DND-41 (cell line): ENCODE measurements around the gene SRCIN1.
"Not testable (repeated sequence)": the region's sequence is repeated elsewhere in the genome, so short reads cannot be mapped to it uniquely, and the experiment has no call there.

Source experiments
- EZH2 ChIP-seq: IDR thresholded peaks from 3 replicates; pipeline ENCODE4 v1.6.1; 2012; ENCODE audit warnings: borderline replicate concordance, low read depth, mild to moderate bottlenecking, moderate library complexity, low read length, inconsistent platforms; ENCODE audit not compliant: severe bottlenecking
- TF ChIP-seq, protein P1 (sequence below): IDR thresholded peaks from 2 replicates; pipeline ENCODE4 v1.5.1; 2012; ENCODE audit warnings: borderline replicate concordance, low read length, moderate library complexity, mild to moderate bottlenecking; ENCODE audit not compliant: poor library complexity, severe bottlenecking; ENCODE audit errors: extremely low read depth

DNA sequence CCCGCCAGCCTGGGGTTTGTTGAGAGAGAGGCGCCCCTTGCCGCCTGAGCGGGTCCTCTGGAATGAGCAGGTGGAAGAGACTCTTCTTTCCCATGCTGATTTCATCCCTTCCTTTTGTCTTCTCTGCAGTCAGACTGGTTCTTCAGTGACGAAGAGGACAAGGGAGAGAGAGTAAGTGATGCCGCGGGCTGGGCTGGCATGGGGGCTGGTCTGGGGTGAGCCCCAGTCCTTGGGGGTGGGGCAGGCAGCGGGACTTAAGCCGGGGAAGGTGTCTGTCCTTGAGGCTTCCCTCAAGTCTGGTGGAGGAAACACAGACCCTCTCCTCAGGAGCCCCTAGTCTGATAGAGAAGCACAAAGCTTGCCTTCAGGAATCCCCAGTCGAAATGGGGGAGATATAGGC lies 108.1 kb downstream of the SRCIN1 start:
- TF ChIP-seq, protein P1, sequence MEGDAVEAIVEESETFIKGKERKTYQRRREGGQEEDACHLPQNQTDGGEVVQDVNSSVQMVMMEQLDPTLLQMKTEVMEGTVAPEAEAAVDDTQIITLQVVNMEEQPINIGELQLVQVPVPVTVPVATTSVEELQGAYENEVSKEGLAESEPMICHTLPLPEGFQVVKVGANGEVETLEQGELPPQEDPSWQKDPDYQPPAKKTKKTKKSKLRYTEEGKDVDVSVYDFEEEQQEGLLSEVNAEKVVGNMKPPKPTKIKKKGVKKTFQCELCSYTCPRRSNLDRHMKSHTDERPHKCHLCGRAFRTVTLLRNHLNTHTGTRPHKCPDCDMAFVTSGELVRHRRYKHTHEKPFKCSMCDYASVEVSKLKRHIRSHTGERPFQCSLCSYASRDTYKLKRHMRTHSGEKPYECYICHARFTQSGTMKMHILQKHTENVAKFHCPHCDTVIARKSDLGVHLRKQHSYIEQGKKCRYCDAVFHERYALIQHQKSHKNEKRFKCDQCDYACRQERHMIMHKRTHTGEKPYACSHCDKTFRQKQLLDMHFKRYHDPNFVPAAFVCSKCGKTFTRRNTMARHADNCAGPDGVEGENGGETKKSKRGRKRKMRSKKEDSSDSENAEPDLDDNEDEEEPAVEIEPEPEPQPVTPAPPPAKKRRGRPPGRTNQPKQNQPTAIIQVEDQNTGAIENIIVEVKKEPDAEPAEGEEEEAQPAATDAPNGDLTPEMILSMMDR, result not testable (repeated sequence)
- TF ChIP-seq EZH2, result not testable (repeated sequence)
